NCI-H2196 (cell line): ENCODE results near the gene SLC26A1.

Source experiments
- DNase-seq: peaks from one replicate; lab custom pipeline; 2025; ENCODE audit not compliant: unreplicated experiment; lab: John Stamatoyannopoulos, UW

Gene SLC26A1

GRCh38 chr4:993111-994029 is at the start of gene SLC26A1:
SLC26A1 (minus strand) TSS chr4:993404; CDS start chr4:991703, 1,701 bp downstream.
- no peak for DNase-seq

GRCh38 chr4:1042352-1043055 is 49.3 kb upstream of the SLC26A1 start:
- no peak for DNase-seq

DNA sequence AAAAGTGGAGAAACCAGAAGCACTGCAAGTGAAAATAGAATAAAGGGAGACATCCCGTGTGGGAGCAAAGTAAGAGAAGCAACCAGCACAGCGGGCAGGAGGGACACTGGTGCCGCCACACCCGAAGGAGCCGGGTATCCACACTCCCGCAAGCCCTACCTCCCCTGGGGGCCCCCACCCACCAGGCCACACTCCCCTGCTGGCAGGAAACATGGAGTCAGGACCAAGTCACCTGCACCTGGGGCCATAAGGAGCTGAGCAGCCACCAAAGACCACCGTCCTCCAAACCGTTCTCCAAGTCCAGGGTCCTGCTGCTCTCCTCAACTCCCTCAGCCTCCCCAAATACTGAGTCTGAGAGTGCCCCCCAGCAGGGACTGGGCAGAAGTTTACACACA is 48.7 kb upstream of the SLC26A1 start:
- no peak for DNase-seq

GRCh38 chr4:1041147-1041935 is 48.1 kb upstream of the SLC26A1 start:
- DNase-seq = no peak

DNA sequence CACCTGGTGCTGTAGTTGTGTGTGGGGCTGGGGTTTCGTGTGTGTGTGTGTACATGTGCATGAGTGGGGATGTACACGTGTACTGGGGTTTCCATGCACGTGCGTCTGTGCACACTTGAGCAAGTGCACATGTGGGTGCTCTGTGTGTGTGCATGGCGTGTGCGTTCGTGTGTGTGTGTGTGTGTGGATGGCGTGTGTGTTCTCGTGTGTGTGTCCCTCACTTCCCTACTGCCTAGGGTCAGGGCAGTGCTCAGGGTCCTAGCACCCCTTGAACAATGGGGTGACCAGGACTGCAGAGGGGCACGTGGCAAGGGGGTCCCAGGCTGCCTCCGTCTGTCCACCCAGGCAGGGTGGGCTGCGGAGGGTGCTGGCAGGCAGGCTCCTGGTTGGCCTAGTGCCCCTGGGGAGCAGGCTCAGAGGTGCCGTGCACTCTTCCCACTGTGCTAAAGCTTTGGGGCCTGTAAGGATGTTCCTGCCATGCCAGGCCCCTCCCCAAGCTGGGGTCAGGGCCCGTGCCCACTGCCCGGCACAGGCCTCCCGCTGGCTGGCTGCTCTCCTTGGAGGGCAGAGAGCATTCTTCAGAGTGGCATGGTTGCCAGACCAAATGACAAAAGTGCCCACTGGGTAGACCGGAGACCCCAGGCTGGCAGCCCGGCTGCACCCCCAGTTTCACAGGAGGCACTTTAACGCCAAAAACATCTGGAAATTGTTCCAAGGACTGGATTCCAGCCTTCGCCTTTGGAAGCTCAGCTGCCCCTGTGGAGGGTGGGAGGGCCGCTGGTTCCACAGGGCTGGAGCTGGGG is 47.3 kb upstream of the SLC26A1 start:
- no peak for DNase-seq

DNA sequence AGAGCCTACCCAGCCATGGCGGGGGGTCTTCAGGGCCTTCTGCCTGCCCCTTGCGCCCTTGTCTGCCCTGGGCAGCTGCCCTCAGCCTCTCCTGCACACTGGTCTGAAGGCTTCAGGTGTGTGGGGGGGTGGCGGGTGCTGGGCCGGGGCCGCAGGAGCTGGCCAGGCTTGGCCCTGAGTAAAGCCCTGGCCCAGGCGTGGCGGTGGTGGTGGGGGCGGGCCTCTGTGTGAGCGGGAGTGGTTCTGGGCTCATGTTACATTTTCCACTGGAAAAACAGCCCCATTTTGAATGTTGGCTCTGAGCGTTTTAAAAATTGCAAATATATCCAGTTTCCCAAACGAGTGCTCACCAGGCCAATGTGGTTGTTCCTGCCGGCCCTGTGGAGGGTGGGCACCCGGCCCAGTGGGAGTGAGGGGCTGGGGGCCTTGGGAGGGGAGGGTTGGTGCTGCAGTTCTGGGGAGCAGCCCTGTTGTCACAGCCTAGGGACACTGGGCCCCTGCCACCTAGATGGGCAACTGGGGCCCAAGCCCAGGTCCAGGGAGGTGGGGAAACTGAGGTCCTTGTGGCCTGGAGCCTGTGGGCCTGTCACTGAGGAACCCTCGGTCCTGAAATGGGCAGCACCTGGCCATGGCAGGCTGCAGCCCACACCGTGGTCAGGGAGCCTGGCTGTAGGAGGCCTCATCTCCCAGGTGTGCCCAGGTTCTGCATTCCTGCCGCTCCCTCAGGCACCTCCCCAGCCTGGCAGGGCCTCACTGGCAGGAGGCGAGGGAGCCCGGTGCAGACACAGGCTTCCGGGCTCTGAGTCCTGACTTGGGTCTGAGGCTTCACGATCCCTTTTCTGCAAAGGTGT is 46.5 kb upstream of the SLC26A1 start:
- peak; percentile 41 for DNase-seq

- no peak for DNase-seq
These were observed 45.8 kb upstream of the SLC26A1 start for GRCh38 chr4:1038948-1039492.

- DNase-seq = no peak
These were observed 44.0 kb upstream of the SLC26A1 start for GRCh38 chr4:1036976-1037810.

DNA sequence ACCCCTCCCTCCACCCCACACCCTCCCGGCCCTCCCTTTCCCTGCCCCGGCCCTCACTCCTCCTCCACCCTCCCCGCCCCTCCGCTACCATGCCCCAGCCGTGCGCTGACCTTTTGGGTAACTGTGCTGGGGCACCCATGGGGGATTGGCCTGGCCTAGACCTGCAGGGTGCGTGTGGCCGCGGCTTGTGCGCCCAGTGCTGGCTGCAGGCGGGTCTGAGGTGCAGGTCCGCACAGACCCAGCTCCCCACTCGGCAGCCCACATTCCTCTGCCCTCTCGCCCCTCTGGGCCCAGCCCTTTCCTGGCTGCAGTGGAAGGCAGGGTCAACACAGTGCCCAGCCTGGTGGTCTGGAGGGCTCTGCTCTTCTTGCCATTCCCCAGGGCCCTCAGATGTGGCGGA is 42.9 kb upstream of the SLC26A1 start:
- DNase-seq = no peak

- DNase-seq = no peak
These were observed 42.3 kb upstream of the SLC26A1 start for GRCh38 chr4:1035510-1035909.

- DNase-seq = no peak
These were observed 40.8 kb upstream of the SLC26A1 start for GRCh38 chr4:1033840-1034551.

DNA sequence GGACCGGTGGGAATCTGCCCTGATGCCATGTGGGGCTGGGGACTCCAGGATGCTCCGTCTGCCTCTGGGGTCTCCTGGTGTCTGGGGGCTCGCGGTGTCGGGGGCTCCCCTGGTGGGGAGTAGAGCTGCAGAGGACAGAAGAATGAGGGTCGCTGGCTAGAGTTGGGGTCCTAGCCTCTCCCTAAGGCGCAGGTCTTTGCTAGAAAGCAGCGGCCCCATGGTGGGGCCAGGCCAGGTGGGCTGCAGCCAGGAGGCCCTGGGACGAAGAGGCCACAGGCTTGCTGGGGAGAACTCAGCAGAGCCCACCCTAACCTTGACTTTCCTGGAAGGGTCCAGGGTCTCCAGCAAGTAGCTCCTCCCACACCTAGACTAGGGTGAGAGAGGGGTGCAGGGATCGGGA is 39.7 kb upstream of the SLC26A1 start:
- DNase-seq = no peak

- DNase-seq = peak; percentile 42
These were observed 39.0 kb upstream of the SLC26A1 start for GRCh38 chr4:1031956-1032795.

DNA sequence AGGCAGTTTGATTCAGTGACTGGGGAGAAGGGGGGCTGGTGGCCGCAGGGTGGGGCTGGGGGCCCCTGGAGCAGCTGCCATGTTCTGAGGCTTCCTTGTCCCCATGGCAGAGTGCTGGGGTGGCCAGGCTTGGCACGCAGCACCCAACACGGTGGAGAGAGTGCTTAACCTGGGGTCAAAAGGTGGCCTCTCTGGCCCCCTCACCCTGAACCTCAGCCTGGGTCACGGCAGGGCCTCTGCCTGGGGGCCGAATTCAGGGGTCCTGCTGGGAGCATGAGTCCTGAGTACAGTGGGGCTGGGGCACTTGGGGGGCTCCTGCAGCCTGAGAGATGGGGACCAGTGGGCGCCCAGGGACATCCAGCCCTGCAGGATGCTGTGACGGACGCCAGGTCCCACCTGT is 38.1 kb upstream of the SLC26A1 start:
- no peak for DNase-seq

GRCh38 chr4:1030559-1030958 is 37.4 kb upstream of the SLC26A1 start:
- DNase-seq = no peak

DNA sequence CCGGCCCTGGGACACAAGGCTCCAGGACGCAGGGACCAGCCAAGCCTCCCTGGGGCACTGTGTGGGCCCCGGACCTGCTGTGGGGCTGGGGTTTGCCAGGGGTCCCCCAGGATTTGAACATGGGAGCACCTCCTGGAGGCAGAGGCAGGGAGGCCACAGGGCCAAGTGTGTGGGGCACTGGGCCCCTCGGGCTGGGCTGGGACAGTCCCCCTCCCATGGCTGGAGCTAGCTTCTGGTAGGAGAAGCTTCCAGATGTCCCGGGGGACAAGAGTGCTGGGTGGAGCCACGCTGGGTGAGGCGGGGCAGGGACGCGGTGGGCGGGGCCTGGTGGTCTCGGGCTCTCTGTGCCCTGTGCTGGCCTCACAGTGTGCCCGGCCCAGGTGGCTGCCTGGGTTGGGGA is 36.8 kb upstream of the SLC26A1 start:
- no peak for DNase-seq

DNA sequence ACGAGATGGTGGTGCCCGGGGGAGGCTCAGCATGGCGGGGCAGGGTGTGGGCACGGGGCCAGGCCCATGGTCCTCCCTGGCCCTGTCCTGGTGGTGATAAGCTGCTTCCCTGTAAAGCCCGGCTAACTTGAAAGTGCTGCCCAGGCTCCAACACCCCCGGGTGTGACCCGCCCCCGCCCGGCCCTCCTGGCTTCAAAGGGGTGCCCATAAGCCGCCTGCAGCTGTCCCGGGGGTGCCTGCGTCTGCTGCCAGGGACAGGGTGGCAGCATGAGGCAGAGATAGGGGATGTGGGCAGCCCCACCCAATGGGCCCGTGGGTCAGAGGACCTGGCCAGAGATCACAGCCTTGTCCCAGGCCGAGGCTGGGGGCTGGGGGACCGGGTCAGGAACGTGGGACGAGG is 36.3 kb upstream of the SLC26A1 start:
- DNase-seq = no peak
